GM19239 (cell line): ENCODE data around the gene TXNDC2.
"Not testable (repeated sequence)": the region's sequence is repeated elsewhere in the genome, so short reads cannot be mapped to it uniquely, and the experiment has no call there.

ENCODE experiments used
- DNase-seq: peaks from one replicate; pipeline ENCODE4 v3.0.0; 2011; ENCODE audit warnings: low spot score; ENCODE audit not compliant: insufficient read length
- FAIRE-seq: peaks from 2 replicates; lab custom pipeline; 2011; peaks lifted over from hg19 to GRCh38; lab: Jason Lieb, UNC

TXNDC2 gene

DNA sequence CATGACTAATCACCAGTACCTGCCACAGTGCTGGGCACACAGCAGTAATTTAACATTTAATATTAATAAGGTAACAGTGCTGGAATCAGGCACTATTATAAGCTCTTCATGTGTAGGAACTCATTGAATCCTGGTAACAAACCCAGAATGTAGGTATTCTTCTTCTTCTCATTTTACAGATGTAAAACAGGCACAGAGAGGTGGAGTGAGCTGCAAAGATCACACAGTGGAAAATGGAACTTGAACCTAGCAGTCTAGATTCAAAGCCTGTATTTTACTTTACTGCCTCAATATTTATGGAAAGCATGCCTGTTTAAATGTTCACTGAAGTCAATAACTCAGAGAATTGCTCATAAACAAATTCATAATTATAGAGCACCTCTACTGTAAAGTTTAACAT lies 24.3 kb downstream of the TXNDC2 start:
- DNase-seq (no peak), FAIRE-seq (no peak)

DNA sequence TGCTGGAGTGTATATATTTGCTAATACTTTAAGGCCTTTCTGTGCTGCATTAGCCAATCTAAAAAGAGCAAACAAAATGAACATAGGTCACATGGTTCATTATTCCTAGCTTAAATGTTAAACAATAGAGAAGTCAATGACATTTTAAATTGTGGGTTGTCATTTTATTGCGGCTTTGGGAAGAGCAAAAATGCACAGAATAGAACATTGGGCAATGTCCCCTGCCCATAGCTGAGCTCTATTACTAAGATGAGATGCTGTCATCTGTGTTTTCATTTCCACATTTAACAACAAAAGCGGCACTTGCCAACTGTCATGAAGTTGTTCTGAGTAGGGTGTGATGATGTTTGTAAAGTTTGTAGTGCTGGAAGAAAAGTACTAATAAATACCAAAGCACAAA lies 24.9 kb downstream of the TXNDC2 start:
- DNase-seq (no peak), FAIRE-seq (no peak)

GRCh38 chr18:9911226-9911625 lies 25.5 kb downstream of the TXNDC2 start:
- DNase-seq (no peak), FAIRE-seq (no peak)

DNA sequence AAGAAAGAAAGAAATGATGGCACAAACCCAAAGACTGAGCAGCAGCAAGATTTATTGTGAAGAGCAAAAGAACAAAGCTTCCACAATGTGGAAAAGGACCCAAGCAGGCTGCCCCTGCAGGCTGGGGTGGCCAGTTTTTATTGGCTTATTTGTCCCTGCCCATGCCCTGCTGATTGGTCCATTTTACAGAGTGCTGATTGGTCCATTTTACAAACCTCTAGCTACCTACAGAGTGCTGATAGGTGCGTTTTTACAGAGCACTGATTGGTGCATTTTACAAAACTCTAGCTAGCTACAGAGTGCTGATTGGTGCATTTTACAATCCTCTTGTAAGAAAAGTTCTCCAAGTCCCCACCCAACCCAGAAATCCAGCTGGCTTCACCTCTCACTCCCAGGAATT lies 26.5 kb downstream of the TXNDC2 start:
- FAIRE-seq, DNase-seq: not testable (repeated sequence)

DNA sequence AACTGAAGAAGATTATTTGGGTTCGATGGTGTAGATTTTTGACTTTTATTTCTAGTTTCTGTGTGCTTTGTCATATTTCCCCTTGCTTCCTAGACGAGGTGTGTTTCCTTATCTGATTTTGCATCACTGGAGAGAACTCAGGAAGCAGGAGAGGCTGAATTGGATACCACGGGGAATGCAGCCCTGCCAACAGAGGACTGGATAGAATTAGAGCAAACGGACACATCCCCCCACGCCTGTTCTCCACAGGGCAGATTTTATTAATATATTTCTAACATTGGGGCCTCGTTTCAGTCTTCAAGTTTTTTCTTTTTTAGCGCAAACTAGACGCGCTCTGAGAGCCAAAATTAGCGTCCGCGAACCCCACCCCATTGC lies 27.4 kb downstream of the TXNDC2 start:
- DNase-seq: no peak
- no peak for FAIRE-seq

GRCh38 chr18:9913526-9914333 lies 28.0 kb downstream of the TXNDC2 start, which contains the start of gene VAPA:
Gene VAPA (plus strand): TSS chr18:9914016. CDS start chr18:9914257, 241 bp downstream.
- DNase-seq (peak; percentile 93), FAIRE-seq (peak; percentile 94)

DNA sequence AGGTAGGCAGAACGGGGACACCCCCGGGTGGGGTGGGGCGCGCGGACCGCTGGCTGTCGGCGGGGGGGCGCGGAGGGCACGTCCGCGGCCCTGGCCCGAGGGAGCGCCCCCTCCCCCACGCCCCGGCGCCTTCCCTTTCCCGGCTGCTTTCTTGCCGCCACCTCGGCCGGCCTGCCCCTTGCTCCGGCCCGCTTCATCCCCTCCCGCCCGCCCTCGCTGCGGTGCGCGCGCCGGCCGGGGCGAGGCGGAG lies 28.5 kb downstream of the TXNDC2 start:
- FAIRE-seq: no peak
- no peak for DNase-seq

GRCh38 chr18:9914584-9915290 lies 29.0 kb downstream of the TXNDC2 start:
- peak; percentile 4 for DNase-seq
- peak; percentile 14 for FAIRE-seq

GRCh38 chr18:9915291-9916076 lies 29.7 kb downstream of the TXNDC2 start:
- no peak for DNase-seq
- no peak for FAIRE-seq

DNA sequence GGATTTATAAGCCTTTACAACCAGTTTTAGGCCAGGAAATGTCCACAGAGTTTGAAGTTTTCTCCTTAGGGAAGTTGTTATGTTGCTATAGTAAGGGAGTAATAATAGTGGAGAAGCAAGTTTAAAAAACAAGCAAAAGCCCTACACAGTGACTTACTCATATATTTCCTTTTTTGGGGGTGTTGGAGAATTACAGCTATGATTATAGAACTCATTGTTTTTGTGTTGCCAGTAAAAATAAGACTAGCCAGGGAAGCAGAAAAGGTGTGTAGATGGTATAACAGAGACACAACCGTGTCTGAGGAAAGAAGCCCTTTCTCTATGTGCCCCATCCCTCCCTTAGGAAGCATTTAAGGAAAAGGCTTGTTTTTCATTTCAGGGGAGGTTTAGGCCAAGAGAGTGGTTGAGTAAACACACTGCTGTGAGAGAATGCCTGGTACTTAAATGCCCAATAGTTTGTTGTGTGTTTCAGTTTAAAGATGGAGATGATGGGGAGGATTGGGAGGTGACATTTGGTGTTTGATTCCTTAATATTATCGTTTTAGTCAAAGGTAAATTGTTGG lies 30.4 kb downstream of the TXNDC2 start:
- no peak for FAIRE-seq

DNA sequence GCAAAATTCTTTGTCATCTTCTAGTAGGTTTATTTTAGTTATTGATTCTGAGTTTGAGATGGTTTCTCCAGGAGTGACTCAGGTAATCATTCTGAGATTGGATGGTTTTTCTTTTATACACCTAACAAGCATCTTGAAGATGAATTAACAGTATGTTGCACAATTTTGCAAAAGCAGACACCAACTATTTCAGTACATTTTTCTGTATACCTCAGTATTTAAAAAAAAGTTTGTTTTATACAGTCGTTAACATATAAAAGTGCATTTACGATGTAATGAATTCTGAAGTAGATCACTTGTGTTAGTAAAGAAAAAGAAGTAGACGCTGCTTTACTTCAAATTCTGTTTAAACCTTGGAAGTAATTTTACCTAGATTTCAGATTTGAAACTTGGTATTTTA lies 31.0 kb downstream of the TXNDC2 start:
- no peak for FAIRE-seq

More for the DNA sequence above, 30.4 kb downstream of the TXNDC2 start:
- no peak for DNase-seq

DNA sequence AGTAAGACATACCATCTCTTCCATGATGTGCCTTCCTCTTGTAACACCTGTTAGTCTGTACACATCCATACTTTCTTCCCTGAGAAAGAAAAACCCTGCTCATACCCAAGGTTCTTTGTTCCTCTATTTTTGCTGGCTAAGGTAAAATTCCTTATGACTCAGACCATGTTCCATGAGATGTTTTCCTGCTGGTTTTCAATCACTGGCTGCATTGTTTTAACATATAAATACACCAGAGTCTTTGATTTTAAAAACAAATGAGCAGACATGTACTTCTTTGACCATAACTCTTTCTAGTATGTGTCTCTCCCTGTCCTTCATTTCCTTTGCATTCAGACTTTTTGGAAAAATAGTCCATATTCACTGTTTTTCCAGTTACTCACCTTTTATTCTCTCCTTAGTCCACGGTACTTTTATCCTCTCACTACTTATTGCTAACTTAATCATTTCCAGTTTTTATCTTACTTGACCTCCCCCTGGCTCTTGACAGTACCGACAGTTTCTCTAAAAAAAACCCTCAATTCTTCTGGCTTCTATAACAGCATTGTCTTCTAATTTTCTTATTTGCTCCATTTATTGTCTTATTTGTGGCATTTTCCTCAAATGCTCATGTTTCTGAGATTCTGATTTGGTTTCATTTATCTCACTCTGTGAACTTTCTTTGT lies 32.4 kb downstream of the TXNDC2 start:
- DNase-seq (no peak), FAIRE-seq (no peak)

More for the DNA sequence above, 31.0 kb downstream of the TXNDC2 start:
- DNase-seq: no peak

DNA sequence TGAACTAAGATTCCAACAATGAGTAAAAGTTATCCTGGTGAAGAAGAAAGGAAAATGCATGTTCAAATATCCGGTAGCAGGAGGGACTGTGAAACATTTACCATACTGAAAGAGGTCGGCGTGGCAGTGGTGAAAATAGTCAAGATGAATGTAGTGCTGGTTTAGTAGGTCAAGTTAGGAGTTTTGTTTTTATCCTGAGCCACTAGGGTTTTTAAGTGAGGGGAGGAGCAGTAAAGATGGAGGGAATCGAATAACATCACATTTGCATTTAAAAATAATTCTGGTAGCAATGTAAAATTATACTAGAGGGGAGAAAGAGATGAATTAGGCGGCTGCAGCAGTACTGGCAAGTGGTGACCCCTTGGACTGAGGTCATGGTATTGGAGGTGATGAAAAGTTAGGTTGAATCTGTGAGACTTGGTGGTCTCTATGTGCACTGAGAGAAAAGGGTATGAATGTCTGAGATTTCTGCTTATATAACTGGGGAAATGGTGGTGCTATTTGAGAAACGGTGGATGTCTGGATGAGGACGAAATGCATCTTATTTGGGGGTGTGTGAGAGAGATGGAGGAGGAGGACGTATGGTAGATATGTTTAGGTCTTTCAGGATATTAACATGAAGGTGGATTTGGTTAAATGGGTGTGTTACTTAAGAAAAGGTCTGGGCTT lies 33.9 kb downstream of the TXNDC2 start:
- no peak for DNase-seq
- FAIRE-seq: no peak

DNA sequence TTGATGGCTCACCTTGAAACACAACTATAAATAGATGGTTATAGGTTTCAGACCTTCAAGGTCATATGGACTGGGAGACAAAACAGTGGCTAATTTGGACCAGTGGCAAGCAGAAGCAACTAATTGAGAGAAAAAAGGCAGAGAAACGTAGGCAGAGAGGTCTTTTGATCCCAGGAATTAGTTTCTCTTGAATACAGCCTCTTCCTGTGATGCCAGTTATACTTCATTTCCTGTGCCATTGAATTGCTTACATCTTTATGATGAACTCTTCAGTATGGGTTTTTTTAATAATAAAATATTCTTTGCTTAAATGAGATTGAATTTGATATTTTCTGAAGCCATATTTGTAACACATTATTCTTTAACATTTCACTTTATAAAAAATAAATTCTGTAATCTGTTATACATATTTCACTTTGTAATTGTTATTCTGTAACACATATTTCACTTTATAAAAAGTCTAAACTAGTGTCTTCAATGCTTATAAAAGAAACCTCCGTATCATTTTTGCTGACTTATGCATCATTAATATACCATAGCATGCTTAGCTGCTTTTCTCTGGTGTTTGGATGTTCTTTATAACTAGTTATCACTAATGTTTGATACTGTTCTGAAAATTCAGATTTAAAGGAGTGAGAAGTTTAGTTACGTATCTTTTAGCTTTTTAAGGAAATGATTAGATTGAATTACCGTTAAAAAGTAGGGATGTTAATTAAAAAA lies 37.0 kb downstream of the TXNDC2 start:
- FAIRE-seq: peak; percentile 26
- DNase-seq: no peak

GRCh38 chr18:9924371-9924943 lies 38.7 kb downstream of the TXNDC2 start:
- FAIRE-seq: no peak

DNA sequence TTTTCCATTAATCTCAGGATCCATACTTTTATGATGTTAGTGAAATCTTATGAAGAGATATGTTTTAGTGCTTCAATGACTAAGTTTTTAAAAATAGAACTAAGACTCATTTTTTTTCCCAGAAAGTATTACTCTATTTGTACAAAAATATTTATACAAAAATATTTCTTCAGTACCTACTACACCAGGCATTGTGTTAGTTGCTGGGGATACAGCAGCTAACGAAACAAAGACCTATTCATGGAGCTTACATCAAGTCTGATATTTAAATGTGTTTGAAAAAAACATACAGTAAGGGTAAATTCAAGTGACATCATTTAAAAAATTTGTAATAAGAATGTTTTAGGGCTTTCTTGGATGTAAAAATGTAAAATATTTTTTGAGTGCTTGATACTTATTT lies 39.6 kb downstream of the TXNDC2 start:
- no peak for DNase-seq
- FAIRE-seq: no peak

More at GRCh38 chr18:9924371-9924943, 38.7 kb downstream of the TXNDC2 start:
- DNase-seq: no peak

- FAIRE-seq (no peak), DNase-seq (no peak)
These were observed 40.0 kb downstream of the TXNDC2 start for GRCh38 chr18:9925795-9926194.

DNA sequence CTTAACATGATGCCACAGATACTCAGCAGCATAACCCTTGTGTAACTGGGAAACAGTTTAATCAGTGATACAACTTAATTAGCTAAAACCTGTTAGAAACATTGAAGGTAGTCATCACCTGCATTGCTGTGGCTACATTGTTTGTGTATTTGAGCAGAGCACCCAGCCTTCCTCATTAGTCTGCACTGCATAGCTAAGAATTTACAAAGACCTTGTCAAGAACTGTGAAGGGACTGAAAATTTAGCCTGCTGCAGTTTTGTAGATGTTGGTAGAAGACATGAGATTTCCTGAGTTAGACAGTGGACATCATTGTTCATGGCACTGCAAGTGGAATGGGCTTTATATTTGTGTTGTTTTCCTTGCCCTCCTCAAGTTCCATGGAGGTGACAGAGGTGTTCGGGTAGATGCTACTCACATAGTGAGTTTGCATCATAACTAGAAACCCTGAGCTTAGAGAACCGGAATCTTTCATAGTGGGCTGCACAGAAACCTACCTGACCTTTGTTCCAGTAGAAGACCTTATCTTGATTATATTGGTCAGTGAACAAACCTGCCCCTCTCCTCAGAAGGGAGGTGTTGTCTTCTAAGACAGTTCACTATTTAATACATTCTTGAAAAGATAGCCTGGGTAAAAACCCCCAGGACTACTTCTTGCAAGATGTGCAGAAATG lies 40.6 kb downstream of the TXNDC2 start:
- FAIRE-seq: no peak

More for the DNA sequence above, 40.6 kb downstream of the TXNDC2 start:
- no peak for DNase-seq
